ENCODE results near the gene GNG12. TPM values are rescaled to one million over a fixed set of nuclear protein-coding genes. Genes with fewer than 3 reads are reported as not detected.

Gene GNG12
- total and polyA plus RNA-seq, 9 of the 15 experiments (the other 6 are each of a cell fraction or from before 2014, with no cell fraction given) = 2.6 to 6.0 (median 4.1) TPM

- TF ChIP-seq, protein P1, sequence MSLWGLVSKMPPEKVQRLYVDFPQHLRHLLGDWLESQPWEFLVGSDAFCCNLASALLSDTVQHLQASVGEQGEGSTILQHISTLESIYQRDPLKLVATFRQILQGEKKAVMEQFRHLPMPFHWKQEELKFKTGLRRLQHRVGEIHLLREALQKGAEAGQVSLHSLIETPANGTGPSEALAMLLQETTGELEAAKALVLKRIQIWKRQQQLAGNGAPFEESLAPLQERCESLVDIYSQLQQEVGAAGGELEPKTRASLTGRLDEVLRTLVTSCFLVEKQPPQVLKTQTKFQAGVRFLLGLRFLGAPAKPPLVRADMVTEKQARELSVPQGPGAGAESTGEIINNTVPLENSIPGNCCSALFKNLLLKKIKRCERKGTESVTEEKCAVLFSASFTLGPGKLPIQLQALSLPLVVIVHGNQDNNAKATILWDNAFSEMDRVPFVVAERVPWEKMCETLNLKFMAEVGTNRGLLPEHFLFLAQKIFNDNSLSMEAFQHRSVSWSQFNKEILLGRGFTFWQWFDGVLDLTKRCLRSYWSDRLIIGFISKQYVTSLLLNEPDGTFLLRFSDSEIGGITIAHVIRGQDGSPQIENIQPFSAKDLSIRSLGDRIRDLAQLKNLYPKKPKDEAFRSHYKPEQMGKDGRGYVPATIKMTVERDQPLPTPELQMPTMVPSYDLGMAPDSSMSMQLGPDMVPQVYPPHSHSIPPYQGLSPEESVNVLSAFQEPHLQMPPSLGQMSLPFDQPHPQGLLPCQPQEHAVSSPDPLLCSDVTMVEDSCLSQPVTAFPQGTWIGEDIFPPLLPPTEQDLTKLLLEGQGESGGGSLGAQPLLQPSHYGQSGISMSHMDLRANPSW (CRISPR knock-in tag; IDR thresholded peaks at IDR 0.05) = no peak
- TF ChIP-seq HMGN3 (IDR thresholded peaks at IDR 0.05; ENCODE audit: borderline replicate concordance, extremely low read depth, insufficient read length, low read depth, low read length) (no peak), EZH2 (IDR thresholded peaks at IDR 0.05; ENCODE audit: borderline replicate concordance, low read depth, low read length) (no peak), ARID3B (CRISPR knock-in tag; IDR thresholded peaks at IDR 0.05; ENCODE audit: borderline replicate concordance) (no peak), FOXP1 (CRISPR knock-in tag; IDR thresholded peaks at IDR 0.05) (no peak), MEIS2 (IDR thresholded peaks at IDR 0.05; ENCODE audit: partially characterized antibody) (peak; percentile 39), STAT5B (CRISPR knock-in tag; IDR thresholded peaks at IDR 0.05) (no peak), PTRF (tag; IDR thresholded peaks at IDR 0.05) (no peak), CHCHD3 (CRISPR knock-in tag; IDR thresholded peaks at IDR 0.05) (no peak), IRF1 (CRISPR knock-in tag; IDR thresholded peaks at IDR 0.05; ENCODE audit: borderline replicate concordance) (no peak), TAF9B (IDR thresholded peaks at IDR 0.05; ENCODE audit: partially characterized antibody) (no peak), ZNF583 (CRISPR knock-in tag; IDR thresholded peaks at IDR 0.05) (no peak), KLF6 (CRISPR knock-in tag; IDR thresholded peaks at IDR 0.05; ENCODE audit: borderline replicate concordance) (no peak), SRSF1 (IDR thresholded peaks at IDR 0.05; ENCODE audit: low read depth, low read length) (no peak), PCBP2 (IDR thresholded peaks at IDR 0.05; ENCODE audit: low read depth, low read length, poor library complexity, severe bottlenecking) (no peak), FOSL1 (tag; conservative IDR thresholded peaks at IDR 0.05) (peak; percentile 48; the same call in 1 of the 2 replicates), ZBTB1 (CRISPR knock-in tag; IDR thresholded peaks at IDR 0.05; ENCODE audit: borderline replicate concordance, low read depth) (no peak), ZBED1 (IDR thresholded peaks at IDR 0.05) (no peak), CEBPG (CRISPR knock-in tag; IDR thresholded peaks at IDR 0.05) (no peak), CEBPG (tag; conservative IDR thresholded peaks at IDR 0.05 in 1 of 2, IDR thresholded peaks at IDR 0.05 in 1 of 2) (0 out of 4 replicates have a peak, but pooled peaks of 1 of the 2 experiments have one; percentile 19), ZNF282 (CRISPR knock-in tag; IDR thresholded peaks at IDR 0.05) (no peak), SETDB1 (IDR thresholded peaks at IDR 0.05; ENCODE audit: low read length) (no peak), BRD4 (IDR thresholded peaks at IDR 0.05) (no peak), RFX7 (CRISPR knock-in tag; IDR thresholded peaks at IDR 0.05) (no peak), NCOA2 (IDR thresholded peaks at IDR 0.05; ENCODE audit: partially characterized antibody in 2 of 2) (peak in 1 of 2 experiments; percentile 28)
Observed at GRCh38 chr1:67726224-67726623, 107.0 kb downstream of the GNG12 start (continued).

All from K562 (cell line).